RPMI7951 (cell line): Measurements from ENCODE around the gene ZC2HC1B. TPM values are rescaled to one million over a fixed set of nuclear protein-coding genes. Genes with fewer than 3 reads are reported as not detected.
"Not testable (repeated sequence)": the region's sequence is repeated elsewhere in the genome, so short reads cannot be mapped to it uniquely, and the experiment has no call there.

Source experiments
- DNase-seq: peaks from one replicate; pipeline ENCODE4 v3.0.0-alpha.2; 2012; ENCODE audit warnings: low read depth
- total RNA-seq: library from RNA; depleted of rRNA; stranded (reverse); fragments of >200 nt; shearing (Covaris generic); gene quantifications from 2 replicates; pipeline ENCODE4 v1.2.3, GENCODE V29; 2014; rRNA removed

Gene ZC2HC1B, protein sequence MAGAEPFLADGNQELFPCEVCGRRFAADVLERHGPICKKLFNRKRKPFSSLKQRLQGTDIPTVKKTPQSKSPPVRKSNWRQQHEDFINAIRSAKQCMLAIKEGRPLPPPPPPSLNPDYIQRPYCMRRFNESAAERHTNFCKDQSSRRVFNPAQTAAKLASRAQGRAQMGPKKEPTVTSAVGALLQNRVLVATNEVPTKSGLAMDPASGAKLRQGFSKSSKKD
- total RNA-seq: not detected in 2 replicates

DNA sequence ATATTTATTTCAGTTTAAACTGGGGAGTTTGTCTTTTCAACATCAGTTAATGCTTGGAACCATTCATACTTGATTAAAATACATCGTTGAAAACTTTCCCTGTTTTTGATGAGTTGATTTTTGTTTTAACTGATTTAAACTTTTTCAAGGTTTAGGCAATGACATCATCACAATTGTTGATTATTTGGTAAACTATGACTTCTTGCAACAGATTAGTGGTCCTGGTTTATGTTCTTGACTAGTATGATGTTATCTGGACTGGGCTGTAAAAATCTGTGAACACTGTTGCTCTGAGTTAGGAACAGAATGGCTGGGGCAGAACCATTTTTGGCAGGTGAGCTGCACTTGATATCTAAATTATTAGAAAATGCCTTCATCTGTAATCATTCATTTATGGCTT is at the start of gene ZC2HC1B:
TSS of gene ZC2HC1B (plus strand) at position 241 of the 400 bp plus-strand sequence. CDS start at position 307, 66 bp downstream.
- no peak for DNase-seq

DNA sequence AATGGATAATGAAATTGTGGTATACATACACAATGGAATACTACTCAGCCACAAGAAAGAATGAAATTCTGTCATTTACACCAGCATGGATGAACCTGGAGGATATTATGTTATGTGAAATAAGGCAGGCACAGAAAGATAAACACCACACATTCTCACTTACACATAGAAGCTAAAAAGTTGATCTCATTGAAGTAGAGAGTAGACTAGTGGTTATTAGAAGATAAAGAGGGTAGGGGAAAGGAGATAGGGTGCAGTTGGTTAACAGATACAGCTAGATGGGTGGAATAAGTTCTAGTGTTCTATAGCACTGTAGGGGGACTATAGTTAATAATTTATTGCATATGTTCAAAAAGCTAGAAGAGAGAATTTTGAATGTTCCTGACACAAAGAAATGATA is 46.7 kb upstream of the ZC2HC1B start:
- no peak for DNase-seq

DNA sequence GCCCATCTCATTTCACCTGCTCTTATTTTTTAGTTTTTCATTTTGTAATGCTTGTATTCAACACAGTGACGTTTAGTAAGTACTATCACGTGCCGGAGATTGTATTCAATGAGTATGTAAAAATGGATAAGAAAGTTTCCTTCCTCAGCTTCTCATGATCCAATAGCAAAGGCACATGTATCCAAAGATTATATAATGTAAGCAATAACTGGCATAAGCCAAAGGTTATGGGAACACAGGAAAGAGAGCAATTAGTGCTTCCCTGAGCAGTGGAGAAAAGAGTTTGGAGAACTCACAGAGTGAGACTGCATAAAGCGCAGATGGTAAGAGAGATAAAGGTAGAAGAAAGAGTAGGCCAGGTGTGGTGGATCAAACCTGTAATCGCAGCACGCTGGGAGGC is 42.9 kb upstream of the ZC2HC1B start:
- no peak for DNase-seq

DNA sequence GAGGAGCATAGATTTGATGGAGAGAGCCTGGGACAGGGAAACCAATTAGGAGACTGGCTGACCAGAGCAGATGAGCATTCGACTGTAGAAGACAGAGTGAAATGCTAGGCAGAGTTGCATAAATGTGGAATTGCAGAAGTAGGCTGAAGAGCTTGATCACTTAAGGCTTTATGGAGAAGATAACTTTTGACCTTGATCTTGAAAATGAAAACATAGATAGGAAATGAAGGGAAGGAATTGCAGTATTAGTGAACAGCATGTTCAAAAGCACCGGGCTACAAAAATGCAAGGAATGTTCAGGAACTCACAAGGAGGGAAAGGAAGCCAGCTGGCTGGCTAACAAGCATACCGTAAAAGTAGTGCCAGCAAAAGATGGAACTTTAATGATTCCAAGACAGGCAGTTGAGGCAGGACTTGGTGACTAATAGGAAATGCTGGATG is 41.7 kb upstream of the ZC2HC1B start:
- peak; percentile 35 for DNase-seq

DNA sequence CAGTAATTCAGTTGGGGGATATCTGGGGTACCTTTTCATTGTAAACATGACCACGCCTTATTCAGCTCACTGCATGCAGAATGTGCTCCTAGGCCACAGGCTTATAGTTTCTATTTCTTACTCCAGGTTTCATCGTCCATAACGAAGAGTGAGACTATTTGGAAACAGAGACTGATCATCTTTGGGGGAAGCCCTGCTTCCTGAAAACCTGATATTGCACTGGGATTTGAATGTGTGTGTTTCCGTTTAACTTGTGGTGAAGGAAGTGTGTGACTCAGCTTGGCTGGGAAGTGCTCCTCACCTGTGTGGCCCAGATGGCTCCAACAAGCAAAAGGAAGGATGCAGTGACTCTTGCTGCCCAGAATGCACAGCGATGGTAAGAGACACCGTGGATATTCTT is 40.7 kb upstream of the ZC2HC1B start:
- no peak for DNase-seq

DNA sequence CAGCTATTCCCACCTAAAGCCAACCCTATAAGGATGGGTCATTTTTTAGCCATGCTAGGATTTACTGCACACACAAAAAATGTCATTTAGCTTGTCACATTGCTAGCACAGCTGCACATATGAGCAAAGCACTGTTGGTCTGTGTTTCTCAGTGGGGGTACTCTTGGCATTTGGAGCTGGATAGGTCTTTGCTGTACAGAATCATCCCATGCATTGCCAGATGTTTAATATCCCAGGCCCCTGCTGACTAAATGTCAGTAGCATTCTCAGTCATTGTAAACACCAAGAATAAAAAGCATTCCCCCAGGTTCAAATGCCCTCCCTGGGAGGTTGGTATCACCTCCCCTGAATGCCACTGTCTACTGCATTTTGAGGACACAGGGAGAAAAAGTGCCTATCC is 35.7 kb upstream of the ZC2HC1B start:
- no peak for DNase-seq

DNA sequence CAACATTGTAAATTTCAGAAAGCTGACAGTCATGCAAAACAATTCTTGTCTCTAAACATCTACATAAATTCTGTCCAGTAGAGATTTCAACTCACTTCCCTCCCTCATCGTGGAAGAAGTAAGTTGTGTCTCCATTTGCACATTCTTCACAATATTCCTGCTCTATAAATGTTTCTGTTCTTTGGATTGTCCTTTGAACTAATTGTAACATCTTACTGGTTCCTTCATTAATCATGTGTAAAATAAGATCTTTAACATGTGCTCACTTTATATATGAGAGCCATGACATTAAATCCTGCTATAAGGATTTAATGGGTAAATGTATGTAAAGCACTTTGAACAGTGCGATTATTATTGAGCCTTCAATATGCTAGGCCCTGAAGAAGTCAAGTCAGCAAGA is 28.1 kb upstream of the ZC2HC1B start:
- no peak for DNase-seq

DNA sequence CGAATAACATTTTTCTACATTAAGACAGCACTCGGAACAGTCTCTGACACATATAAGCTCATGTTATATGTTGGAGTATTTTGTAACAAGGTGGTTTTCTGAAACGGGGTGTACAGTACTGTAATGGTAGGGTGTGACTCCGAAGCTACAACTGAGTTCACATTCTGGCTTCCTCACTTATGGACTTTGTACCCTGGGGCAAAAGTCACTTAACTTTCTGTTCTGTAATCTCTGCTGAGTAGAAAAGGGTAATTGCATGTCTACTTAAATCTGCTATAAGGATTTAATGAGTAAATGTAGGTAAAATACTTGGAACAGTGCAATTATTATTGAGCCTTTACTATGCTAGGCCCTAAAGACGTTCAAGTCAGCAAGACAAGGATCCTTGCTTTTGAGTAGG is 25.9 kb upstream of the ZC2HC1B start:
- no peak for DNase-seq

DNA sequence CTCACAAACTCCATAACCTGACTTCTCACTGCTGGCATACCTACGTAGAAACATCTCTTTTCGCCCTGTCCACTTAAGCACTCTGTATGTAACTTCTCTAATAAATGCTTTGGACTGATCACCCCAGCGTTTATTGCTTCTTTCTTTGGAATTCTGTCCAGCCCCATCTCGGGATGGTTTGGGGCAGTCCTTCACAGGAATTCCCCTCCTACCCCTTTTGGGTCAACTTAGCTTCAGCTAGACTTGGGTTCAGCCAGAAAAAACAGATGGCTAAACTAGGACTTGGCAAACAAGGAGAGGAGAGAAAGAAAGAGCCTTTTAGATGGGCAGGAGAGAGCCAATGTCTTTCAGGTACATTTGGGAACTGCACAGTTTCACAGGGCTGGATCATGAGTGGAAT is 25.1 kb upstream of the ZC2HC1B start:
- DNase-seq: no peak

DNA sequence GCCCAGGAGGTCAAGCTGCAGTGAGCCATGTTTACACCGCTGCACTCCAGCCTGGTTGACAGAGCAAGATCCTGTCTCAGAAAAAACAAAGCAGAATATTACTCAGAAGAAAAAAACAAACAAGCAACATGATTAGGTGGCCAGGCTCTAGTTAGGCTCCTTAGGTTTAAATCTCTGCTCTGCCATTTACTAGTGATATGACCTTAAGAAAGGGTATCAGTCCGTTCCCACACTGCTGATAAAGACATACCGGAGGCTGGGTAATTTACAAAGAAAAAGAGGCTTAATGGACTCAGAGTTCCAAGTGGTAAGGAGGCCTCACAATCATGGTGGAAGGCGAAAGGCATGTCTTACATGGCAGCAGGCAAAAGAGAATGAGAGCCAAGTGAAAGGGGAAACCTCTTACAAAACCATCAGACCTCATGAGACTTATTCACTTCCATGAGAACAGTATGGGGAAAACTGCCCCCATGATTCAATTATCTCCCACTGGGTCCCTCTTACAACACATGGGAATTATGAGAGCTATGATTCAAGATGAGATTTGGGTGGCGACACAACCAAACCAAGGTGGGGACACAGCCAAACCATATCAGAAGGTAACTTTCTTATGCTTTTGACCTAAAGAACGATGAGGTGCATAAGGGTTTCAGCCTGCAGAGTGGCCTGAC is 23.5 kb upstream of the ZC2HC1B start:
- DNase-seq: no peak

DNA sequence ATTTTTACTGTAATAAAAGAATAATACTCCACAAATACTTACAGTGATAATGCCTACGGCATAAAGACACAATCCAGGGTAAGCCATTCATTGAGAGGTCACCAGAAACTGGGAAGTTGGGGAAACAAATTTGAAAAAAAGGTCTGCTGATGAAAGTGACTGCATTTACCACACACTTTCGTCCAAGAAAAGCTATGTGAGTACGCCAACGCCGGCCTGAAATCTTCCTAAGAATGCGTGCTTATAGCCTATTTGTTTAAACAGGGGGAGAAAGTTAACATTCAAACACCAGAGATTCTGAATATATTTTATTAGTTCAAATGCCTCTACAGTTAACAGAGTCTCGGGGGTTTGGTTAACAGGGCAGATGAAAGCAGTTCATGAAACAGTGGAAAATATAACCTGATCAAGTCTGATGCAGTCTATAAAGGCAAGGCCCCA is 21.8 kb upstream of the ZC2HC1B start:
- no peak for DNase-seq

DNA sequence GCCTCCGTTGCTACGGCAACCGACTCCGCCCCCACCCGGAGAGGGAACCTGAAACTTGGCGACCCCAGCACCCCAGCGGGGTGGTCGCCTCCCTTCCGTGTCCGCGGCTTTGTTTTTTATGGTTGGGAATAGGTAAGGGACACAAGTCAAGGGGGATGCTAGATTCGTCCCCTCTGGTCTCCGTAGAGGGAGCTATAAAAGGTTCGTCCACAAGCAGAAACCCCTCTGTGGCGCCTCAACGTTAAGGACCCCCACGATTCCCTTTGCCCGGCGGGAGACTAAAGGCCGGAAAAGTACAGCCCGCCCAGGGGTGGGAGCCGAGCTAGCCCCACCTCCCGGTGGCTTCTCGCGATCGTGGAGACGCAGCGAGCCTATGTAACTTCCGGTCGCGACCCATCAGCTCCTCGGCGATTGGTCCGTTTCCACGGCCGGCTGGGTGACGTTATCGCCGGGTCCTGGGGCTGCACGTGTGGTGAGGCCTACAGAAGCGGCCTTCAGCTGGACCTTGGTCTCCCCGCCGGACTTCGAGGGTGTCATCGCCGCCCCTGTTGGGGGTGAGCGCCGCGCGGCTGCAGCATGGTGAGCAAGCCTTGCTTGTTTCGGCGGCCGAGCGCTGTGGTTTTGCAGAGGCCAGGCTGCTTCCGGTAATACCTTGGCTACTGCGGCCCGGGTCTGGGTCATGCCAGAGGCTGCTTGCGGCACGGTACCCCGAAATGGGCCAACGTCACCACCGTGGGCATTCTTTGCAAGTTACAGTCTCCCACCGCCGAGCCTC is 21.2 kb upstream of the ZC2HC1B start, which contains the start of gene LTV1:
TSS of gene LTV1 (plus strand) at position 437 of the 775 bp plus-strand sequence. CDS start at position 577, 140 bp downstream.
- DNase-seq: peak; percentile 96

DNA sequence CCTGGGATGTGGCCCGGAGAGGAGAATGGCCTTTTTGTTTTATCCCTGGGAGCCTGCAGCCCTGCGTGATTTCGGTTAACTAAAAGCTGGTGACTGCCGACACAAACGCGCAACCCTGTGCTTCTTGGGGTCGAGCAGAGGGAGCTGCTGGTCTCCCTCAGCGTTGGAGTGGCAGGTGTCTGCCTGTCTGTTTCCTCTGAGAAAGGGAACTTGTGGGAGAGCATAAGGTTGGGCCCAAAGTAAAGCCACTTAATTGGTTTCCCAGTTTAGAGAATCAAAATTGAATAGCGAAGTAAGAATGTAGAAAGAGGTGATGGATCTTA is 20.6 kb upstream of the ZC2HC1B start:
- no peak for DNase-seq

DNA sequence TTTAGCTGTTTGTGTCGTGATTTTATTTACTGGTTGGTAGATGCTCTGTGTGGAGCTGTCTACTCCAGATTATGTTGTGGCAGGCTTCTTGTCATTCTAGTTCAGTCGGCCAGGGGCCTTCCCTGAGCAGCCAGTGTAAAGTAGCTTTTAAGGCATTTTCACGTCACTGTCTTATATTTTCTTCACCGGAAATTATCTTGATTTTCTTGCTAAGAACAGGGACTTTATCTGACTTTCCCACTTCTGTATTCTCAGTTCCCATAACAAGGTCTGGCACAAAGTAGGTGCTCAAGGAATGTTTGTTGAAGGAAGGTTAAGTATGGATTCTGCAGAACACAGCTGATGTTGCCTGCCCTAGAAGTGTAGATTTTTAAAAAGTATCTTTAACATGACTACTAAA is 20.3 kb upstream of the ZC2HC1B start:
- DNase-seq: peak; percentile 4

DNA sequence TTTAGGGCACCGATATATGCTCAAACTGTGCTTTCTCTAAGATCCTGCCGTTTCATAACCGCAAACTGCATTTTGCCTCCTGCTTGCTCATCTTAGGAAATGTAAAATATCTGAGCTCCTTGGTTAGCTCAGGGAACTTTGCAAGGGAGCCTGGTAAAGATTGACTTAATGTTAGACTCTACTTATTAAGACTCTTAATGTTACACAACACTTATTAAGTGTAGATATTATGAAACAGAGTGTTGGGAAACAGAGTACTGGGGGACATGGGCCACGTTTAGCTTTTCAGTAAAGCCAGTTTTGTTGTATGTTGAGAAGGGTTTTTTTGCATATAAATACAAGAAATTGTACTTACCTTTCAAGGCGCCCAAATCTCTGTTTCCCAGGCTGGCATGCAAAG is 19.2 kb upstream of the ZC2HC1B start:
- DNase-seq: no peak

DNA sequence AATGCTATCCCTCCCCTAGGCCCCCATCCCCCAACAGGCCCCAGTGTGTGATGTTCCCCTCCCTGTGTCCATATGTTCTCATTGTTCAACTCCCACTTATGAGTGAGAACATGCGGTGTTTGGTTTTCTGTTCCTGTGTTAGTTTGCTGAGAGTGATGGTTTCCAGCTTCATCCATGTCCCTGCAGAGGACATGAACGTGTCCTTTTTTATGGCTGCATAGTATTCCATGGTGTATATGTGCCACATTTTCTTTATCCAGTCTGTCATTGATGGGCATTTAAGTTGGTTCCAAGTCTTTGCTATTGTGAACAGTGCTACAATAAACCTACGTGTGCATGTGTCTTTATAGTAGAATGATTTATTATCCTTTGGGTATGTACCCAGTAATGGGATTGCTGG is 12.6 kb upstream of the ZC2HC1B start:
- DNase-seq: not testable (repeated sequence)

DNA sequence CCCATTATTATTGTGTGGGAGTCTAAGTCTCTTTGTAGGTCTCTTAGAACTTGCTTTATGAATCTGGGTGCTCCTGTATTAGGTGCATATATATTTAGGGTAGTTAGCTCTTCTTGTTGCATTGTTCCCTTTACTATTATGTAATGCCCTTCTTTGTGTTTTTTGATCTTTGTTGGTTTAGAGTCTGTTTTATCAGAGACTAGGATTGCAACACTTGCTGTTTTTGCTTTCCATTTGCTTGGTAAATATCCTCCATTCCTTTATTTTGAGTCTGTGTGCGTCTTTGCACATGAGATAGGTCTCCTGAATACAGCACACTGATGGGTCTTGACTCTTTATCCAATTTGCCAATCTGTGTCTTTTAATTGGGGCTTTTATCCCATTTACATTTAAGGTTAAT is 9.2 kb upstream of the ZC2HC1B start:
- DNase-seq: not testable (repeated sequence)

DNA sequence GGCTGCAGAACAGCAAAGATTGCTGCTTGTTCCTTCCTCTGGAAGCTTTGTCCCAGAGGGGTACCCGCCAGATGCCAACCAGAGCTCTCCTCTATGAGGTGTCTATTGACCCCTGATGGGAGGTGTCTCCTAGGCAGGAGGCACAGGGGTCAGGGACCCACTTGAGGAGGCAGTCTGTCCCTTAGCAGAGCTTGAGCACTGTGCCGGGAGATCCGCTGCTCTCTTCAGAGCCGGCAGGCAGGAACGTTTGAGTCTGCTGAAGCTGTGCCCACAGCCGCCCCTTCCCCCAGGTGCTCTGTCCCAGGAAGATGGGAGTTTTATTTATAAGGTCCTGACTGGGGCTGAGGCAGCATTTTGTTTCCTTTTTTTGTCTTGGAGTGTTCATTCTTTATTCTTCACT is 7.5 kb upstream of the ZC2HC1B start:
- DNase-seq: not testable (repeated sequence)

DNA sequence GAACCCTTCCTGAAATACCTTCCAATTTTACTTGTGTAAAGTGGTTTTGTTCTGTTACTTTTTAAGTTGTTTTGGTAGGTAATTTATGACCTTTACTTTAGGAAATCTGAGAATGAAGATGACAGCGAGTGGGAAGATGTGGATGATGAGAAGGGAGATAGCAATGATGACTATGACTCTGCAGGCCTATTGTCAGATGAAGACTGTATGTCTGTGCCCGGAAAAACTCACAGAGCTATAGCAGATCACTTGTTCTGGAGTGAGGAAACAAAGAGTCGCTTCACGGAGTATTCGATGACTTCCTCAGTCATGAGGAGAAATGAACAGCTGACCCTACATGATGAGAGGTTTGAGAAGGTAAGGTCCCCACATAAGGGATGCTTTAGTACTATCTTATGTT is 6.6 kb upstream of the ZC2HC1B start:
- no peak for DNase-seq

DNA sequence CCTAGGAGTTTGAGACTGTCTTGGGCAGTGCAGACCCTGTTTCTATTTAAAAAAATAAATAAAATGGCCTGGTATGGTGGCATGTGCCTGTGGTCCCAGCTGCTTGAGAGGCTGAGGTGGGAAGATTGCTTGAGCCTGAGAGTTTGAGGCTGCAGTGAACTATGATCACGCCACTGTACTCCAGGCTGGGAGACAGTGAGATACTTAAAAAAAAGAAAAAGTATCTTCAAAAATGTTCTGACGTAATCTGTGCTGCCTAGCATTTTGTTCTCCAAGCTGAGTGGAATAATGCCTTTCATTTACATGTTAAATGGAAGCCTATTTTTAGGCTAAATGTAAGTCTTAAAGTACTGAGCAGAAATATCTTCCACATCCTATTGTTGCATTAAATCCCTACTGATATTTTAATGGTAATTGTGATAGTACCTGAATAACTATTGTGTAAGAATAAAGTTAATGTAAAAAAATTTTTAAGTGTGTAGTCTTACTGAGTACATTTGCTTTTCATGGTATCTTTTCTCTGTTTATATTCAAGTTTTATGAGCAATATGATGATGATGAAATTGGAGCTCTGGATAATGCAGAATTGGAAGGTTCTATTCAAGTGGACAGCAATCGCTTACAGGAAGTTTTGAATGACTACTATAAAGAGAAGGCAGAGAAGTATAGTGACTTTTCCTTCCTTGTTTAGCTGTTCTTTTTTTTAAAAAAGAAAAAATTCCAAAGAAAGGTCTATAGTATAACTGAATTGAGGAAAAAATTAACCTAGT is 4.2 kb upstream of the ZC2HC1B start:
- DNase-seq: no peak

DNA sequence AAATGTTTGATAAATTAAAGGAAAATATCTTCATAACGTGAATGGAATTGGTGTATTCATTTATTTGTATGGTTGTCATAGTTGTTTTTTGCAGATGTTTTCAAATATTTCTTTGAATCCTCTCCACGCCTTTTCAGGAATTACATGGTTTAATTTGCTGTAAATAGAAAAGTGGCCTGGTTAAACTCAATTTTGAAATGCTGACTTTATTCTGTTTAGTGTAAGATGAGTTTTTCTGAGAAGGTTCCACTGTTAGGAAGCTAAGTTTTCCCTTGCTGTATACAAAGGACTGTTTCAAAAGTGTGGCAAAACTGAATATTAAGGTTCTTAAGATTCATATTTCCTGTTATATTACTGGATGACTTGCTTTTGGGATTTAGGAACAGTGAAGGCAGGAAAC is 503 bp upstream of the ZC2HC1B start:
- no peak for DNase-seq

DNA sequence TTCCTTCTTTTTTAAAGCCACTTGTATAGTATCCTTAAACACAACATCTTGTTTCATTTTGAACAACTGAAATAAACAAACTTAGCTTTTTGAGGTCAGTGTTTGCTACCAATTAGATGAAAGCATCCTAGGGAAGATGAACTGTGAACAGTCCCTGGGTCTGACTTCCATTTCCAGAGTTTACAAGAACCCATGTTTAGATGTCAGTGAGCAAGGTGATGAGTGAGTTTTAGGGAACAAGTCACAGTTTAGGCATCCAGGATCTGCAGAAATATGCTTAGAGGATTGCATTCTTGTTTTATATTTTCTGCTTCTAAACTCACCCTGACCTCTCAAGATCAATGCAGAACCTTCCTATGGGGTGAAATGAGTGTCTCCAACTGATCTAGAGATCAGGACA is 3.0 kb downstream of the ZC2HC1B start:
- no peak for DNase-seq
